Common myeloid progenitor, CD34-positive (primary cell): ENCODE data around the gene ITM2C.

ENCODE experiments used
- CTCF ChIA-PET: fragments of 350-600 bp; sonication (Branson Sonifier 250); formaldehyde crosslinking; loops from one replicate; lab custom pipeline; 2021; ENCODE audit warnings: antibody characterized with exemption; lab: Charles Lee
- POLR2A ChIA-PET: fragments of 350-600 bp; sonication (Branson Sonifier 250); formaldehyde crosslinking; loops from one replicate; lab custom pipeline; 2021; ENCODE audit warnings: antibody characterized with exemption; lab: Charles Lee
- DNase-seq, 3 donors: peaks; one replicate each; pipeline versions ENCODE4 v3.0.0 to v3.0.0-alpha.2; 2013
- H3K27ac ChIP-seq, 2 experiments: 1 replicate in 1 of 2; 2 replicates in 1 of 2; pipeline ENCODE4 v1.7.0; 2013; ENCODE audit warnings: inconsistent platforms in 2 of 2, low read length in 2 of 2, mild to moderate bottlenecking in 2 of 2, low read depth in 1 of 2, moderate library complexity in 1 of 2; ENCODE audit not compliant: severe bottlenecking in 2 of 2, insufficient read depth in 1 of 2, poor library complexity in 1 of 2
- H3K27me3 ChIP-seq, 5 experiments: replicated peaks in 2 of 5; 1 replicate in 3 of 5; 2 replicates in 2 of 5; pipeline versions ENCODE4 v1.6.1 to v1.7.0; 2013; ENCODE audit warnings: low read length in 4 of 5, mild to moderate bottlenecking in 2 of 5, moderate library complexity in 2 of 5, inconsistent platforms in 1 of 5; ENCODE audit not compliant: insufficient read depth in 5 of 5, control insufficient read depth in 4 of 5
- H3K36me3 ChIP-seq, 4 experiments: 1 replicate in 2 of 4; 2 replicates in 2 of 4; pipeline versions ENCODE4 v1.6.1 to v1.7.0; 2013; ENCODE audit warnings: low read length in 3 of 4, control low read depth in 1 of 4, mild to moderate bottlenecking in 1 of 4; ENCODE audit not compliant: control insufficient read depth in 4 of 4, insufficient read depth in 4 of 4
- H3K4me1 ChIP-seq, 4 experiments: 1 replicate in 3 of 4; 2 replicates in 1 of 4; pipeline versions ENCODE4 v1.6.1 to v1.7.1; 2013; ENCODE audit warnings: low read length in 3 of 4, mild to moderate bottlenecking in 3 of 4, control low read depth in 1 of 4, inconsistent platforms in 1 of 4, moderate library complexity in 1 of 4; ENCODE audit not compliant: control insufficient read depth in 4 of 4, insufficient read depth in 4 of 4; ENCODE audit errors: control extremely low read depth in 1 of 4
- H3K4me3 ChIP-seq, 7 experiments: 1 replicate in 4 of 7; 2 replicates in 3 of 7; pipeline versions ENCODE4 v1.5.1 to v1.7.0; 2013; ENCODE audit warnings: mild to moderate bottlenecking in 7 of 7, low read length in 6 of 7, moderate library complexity in 6 of 7, inconsistent platforms in 2 of 7, low read depth in 2 of 7, control low read depth in 1 of 7; ENCODE audit not compliant: insufficient read depth in 4 of 7, control insufficient read depth in 1 of 7; ENCODE audit errors: extremely low read depth in 1 of 7
- H3K9me3 ChIP-seq, 5 experiments: 1 replicate in 4 of 5; 2 replicates in 1 of 5; pipeline versions ENCODE4 v1.6.1 to v1.7.1; 2013; ENCODE audit warnings: low read length in 4 of 5, mild to moderate bottlenecking in 2 of 5, inconsistent platforms in 1 of 5, low read depth in 1 of 5, moderate library complexity in 1 of 5; ENCODE audit not compliant: control insufficient read depth in 4 of 5, insufficient read depth in 2 of 5; ENCODE audit errors: control extremely low read depth in 1 of 5
- WGBS: methylation state at CpG from one replicate; pipeline ENCODE4 v1.1.5; 2013; ENCODE audit not compliant: insufficient coverage; 5-methylcytosine and 5-hydroxymethylcytosine counted together

The ITM2C gene

DNA sequence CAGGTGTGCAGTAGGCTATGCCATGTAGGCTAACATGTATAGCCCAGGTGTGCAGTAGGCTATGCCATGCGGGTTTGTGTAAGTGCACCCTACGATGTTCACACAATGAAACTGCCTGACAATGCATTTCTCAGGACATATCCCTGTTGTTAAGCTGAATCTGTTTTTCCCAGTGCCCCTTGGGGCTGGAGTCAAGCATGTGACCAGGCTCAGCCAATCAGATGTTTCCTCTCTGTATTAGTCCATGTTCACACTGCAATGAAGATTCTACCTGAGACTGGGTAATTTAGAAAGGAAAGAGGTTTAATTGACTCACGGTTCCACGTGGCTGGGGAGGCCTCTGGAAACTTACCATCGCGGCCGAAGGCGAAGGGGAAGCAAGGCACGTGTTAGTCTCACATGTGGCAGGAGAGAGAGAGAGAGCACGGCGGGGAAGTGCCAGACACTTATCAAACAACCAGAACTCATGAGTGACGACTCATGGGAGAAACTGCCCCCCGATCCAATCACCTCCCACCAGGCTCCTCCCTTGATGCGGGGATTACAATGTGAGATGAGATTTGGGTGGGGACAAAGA lies 24.2 kb downstream of the ITM2C start:
- Histone ChIP-seq H3K27me3 (no peaks in the 10 kb centered on the region), H3K27ac (no peak overlapping the region), H3K4me1 (peaks cover 3 to 20% (median 20%) of the 10 kb centered on the region in 4 experiments), H3K4me3 (no peak overlapping the region), H3K9me3 (no peaks in the 10 kb centered on the region), H3K36me3 (no peaks in the 10 kb centered on the region)
- 95% methylated on average over 9 of the region's 14 CpGs for WGBS
- CTCF ChIA-PET = interaction anchor here (1.8 kb wide), 1 partner anchor 17 kb away, joined by 5 read pairs; no protein-coding TSS in a partner anchor
- POLR2A ChIA-PET = no interaction called here
- no peak for DNase-seq

DNA sequence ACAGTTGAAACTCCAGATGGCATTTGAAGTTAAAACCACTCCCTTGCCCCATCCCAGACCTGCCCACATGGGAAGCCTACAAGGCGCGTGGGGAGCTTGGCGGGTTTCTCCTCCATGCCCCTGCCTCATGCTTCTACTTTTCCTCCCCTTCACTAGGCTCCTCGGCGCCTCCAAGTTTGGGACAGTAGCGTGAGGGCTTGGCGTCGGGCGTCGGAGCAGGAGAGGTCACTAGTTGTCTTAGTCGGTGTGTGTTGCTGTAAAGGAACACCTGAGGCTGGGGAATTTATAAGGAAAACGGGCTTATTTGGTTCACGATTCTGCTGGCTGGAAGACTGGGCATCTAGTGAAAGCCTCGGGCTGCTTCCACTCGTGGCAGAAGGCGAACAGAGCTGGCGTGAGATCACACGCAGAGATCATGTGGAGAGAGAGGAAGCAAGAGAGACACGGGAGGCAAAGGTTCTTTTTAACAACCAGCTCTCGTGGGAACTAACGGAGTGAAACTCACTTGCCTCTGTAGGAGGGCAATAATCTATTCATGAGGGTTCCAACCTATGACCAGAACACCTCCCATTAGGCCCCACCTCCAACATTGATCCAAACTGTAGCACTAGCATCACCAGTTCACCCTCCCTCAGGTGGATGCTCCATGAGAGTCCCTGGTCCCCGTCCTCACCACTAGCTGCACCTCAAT lies 25.3 kb downstream of the ITM2C start:
- POLR2A ChIA-PET = no interaction called here
- H3K36me3 ChIP-seq = no peaks in the 10 kb centered on the region
- H3K4me1 ChIP-seq = peaks cover 4 to 30% (median 28%) of the 10 kb centered on the region in 4 experiments
- no peak overlapping the region for H3K4me3 ChIP-seq
- H3K9me3 ChIP-seq = no peaks in the 10 kb centered on the region
- no peaks in the 10 kb centered on the region for H3K27me3 ChIP-seq
- 95% methylated on average over 12 of the region's 22 CpGs for WGBS
- H3K27ac ChIP-seq = no peak overlapping the region
- no peak for DNase-seq
- CTCF ChIA-PET = interaction anchor here (1.2 to 5.4 kb wide), 5 partner anchors 11 to 42 kb away, joined by 3 to 22 read pairs (median 15); no protein-coding TSS in a partner anchor

DNA sequence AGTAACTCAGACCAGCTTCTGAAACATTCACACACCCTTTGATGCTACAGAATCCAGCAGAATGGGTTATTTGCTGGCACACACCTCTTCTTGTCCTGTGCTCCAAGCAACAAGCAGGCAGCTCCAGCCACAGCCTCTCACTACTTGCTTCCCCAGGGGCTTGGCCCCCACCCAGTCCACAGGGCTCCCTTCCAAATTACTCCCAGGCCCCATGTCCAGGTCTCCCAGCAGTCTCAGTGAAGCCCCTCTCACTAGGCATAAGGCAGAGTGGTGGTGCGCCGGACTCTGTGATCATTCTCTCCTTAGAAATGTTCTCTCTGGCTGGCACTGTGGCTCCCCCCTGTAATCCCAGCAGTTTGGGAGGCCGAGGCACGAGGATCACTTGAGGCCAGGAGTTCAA lies 25.9 kb downstream of the ITM2C start:
- no peak overlapping the region for H3K4me3 ChIP-seq
- H3K27ac ChIP-seq = no peak overlapping the region
- 97% methylated on average over 4 of the region's 4 CpGs for WGBS
- ChIA-PET POLR2A (no interaction called here), CTCF (interaction anchor here (0.6 to 5.4 kb wide), 8 partner anchors 11 to 501 kb away, joined by 3 to 22 read pairs (median 5); no protein-coding TSS in a partner anchor)
- H3K9me3 ChIP-seq = no peaks in the 10 kb centered on the region
- peaks cover 2 to 31% (median 24%) of the 10 kb centered on the region in 4 experiments for H3K4me1 ChIP-seq
- H3K36me3 ChIP-seq = no peaks in the 10 kb centered on the region
- DNase-seq = no peak
- H3K27me3 ChIP-seq = no peaks in the 10 kb centered on the region

DNA sequence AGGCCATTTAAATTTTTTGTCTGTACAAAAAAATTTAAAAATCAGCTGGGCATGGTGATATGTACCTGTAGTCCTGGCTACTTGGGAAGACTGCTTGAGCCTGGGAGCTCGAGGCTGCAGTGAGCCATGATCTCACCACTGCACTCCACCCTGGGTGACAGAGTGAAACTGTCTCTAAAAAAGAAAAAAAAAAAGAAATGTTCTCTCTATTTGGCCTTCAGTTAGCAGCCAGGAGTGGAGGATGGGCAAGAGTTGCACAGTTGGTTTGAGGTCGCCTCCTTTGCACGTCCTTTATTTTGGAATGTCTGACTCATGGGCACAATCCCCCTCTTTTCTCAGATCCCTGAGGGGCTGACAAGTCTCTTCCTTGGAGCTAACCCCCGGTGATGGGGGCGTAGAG lies 26.3 kb downstream of the ITM2C start:
- no peaks in the 10 kb centered on the region for H3K36me3 ChIP-seq
- no peak overlapping the region for H3K4me3 ChIP-seq
- no peak overlapping the region for H3K27ac ChIP-seq
- H3K27me3 ChIP-seq = no peaks in the 10 kb centered on the region
- CTCF ChIA-PET = interaction anchor here (0.6 to 5.4 kb wide), 9 partner anchors 9 to 500 kb away, joined by 3 to 22 read pairs (median 4); no protein-coding TSS in a partner anchor
- DNase-seq = no peak
- POLR2A ChIA-PET = no interaction called here
- 90% methylated on average over 2 of the region's 5 CpGs for WGBS
- H3K4me1 ChIP-seq = peaks cover 2 to 31% (median 20%) of the 10 kb centered on the region in 4 experiments
- no peaks in the 10 kb centered on the region for H3K9me3 ChIP-seq

DNA sequence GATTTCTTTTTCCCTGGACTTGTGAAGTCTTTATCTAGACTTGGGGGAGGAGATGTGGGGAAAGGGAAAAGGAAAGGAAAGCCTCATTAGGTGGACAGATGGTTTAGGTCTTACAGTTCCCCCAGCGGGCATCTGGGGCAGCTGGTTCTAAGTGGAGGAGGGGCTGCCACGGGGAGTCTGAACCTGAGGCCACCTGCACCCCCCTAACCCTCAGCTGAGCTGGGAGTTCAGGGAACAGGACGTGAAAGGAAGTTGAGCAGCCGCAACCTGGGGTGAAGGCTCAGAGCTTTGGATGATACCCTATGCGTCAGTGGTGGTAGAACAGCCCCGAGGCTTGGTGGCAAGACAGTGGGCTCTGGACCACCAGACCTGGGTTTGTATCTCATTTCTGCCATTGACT lies 26.8 kb downstream of the ITM2C start:
- WGBS = 63% methylated on average over 4 of the region's 6 CpGs
- Histone ChIP-seq H3K27ac (no peak overlapping the region), H3K27me3 (no peaks in the 10 kb centered on the region), H3K36me3 (no peaks in the 10 kb centered on the region), H3K4me3 (no peak overlapping the region), H3K9me3 (no peaks in the 10 kb centered on the region), H3K4me1 (peaks cover 2 to 33% (median 16%) of the 10 kb centered on the region in 4 experiments)
- ChIA-PET POLR2A (no interaction called here), CTCF (interaction anchor here (0.6 to 5.4 kb wide), 8 partner anchors 10 to 43 kb away, joined by 3 to 22 read pairs (median 5); no protein-coding TSS in a partner anchor)
- DNase-seq = no peak

DNA sequence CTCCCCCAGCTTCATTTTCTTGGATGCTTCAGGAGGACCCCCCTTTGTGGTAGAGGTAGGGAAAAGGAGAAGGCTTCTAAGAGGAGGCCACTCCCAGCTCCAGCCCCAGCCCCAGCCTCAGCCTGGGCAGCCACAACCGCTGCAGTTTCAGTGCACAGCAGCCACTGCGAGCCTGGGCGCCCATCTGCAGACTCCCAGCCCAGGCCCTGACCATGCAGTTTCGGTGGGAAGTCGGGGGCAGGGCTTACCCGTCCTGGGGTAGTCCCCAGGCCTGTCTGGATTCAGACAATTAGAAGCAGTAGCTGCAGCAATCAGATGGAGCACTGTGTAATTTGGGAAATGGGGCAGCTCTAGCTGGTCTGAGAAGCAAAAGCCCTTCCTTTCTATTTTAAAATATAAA lies 28.6 kb downstream of the ITM2C start:
- Histone ChIP-seq H3K36me3 (no peaks in the 10 kb centered on the region), H3K27me3 (no peaks in the 10 kb centered on the region), H3K9me3 (no peaks in the 10 kb centered on the region), H3K4me1 (peaks cover 2 to 33% (median 15%) of the 10 kb centered on the region in 4 experiments), H3K4me3 (no peak overlapping the region), H3K27ac (no peak overlapping the region)
- DNase-seq = no peak
- ChIA-PET POLR2A (no interaction called here), CTCF (interaction anchor here (1.0 to 5.4 kb wide), 7 partner anchors 8 to 62 kb away, joined by 3 to 22 read pairs (median 4); no protein-coding TSS in a partner anchor)
- WGBS = 62% methylated on average over 6 of the region's 6 CpGs
